BJ (cell line): ENCODE data around the gene HPCA. TPM values are rescaled to one million over a fixed set of nuclear protein-coding genes. Genes with fewer than 3 reads are reported as not detected.

Experiments
- CTCF ChIA-PET: fragments of 350-600 bp; formaldehyde crosslinking; extraction: SDS; loops from one replicate; lab custom pipeline; 2021; ENCODE audit warnings: antibody characterized with exemption, inconsistent platforms; lab: Yijun Ruan, JAX
- POLR2A ChIA-PET: fragments of 300-600 bp; sonication (Branson Sonifier 250); formaldehyde crosslinking; extraction: SDS; loops from one replicate; lab custom pipeline; 2021; ENCODE audit warnings: antibody characterized with exemption; lab: Charles Lee
- DNase-seq: peaks from one replicate; pipeline ENCODE4 v3.0.0-alpha.2; 2011; ENCODE audit warnings: low read depth
- H3K27me3 ChIP-seq: 2 replicates; pipeline ENCODE4 v1.6.0; 2011; ENCODE audit warnings: low read length; ENCODE audit not compliant: control insufficient read depth, insufficient read depth
- H3K36me3 ChIP-seq: 2 replicates; pipeline ENCODE4 v1.5.1; 2011; ENCODE audit warnings: low read length; ENCODE audit not compliant: control insufficient read depth, insufficient read depth
- H3K4me3 ChIP-seq: 2 replicates; pipeline ENCODE4 v1.5.1; 2011; ENCODE audit warnings: low read depth, mild to moderate bottlenecking, control low read depth, low read length
- polyA plus RNA-seq: library from polyadenylated mRNA; depleted of rRNA; stranded (reverse); fragments of >200 nt; gene quantifications from 2 replicates; pipeline ENCODE4 v1.2.3, GENCODE V29; 2011
- TF ChIP-seq, protein P1 (sequence below): IDR thresholded peaks from 2 replicates; pipeline ENCODE4 v1.5.1; 2011; ENCODE audit warnings: low read depth, mild to moderate bottlenecking, control low read depth, inconsistent platforms, low read length, moderate library complexity; ENCODE audit not compliant: insufficient read depth

HPCA gene
- polyA plus RNA-seq, 1 experiment, result not detected

DNA sequence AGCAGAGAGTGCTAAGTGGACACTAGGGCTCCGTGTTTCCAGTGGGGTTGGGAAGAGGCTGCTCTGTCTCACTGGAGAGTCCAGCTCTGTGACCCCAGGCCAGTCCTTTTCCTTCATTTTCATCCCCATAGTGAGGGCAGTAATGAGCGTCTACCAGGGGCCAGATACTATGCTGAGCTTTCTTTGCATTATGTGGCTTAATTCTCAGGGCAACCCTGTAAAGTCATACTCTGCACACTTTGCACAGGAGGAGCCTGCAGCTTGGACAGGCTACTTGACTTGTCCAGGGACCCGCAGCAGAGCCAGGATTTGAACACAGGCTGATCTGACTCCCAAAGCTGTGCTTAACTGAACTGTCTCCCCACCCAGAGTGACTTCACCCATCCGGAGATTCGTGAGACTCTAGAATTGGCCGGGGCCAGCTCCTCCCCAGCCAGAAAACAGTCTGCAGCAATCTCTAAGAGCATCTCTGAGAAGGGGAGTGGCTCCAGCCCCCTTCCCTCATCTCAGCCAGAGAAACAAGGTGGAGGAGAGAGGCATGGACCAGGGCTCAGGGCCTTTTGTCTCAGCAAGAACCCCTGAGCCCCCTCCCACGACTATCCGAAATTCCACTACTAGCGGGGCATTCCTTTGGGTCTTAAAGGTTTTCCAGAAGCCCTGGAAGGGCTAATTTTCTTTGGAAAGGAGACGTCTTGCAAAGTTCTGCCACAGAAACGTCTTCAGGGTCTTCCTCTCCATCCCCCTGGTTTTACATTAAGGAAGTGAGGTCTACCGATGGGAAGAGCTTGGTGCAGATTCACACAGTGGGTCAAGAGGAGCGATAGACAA lies 14.7 kb upstream of the HPCA start:
- ChIA-PET CTCF (interaction anchor here (0.6 to 6.7 kb wide), 22 partner anchors 10 to 471 kb away, joined by 3 to 53 read pairs (median 5); partner anchors contain the start of genes HPCA and YARS1), POLR2A (no interaction called here)
- Histone ChIP-seq H3K36me3 (no peaks in the 10 kb centered on the region; the same call in 1 of the 2 replicates), H3K27me3 (peaks cover 7% of the 10 kb centered on the region), H3K4me3 (no peak overlapping the region; the same call in 1 of the 2 replicates)
- TF ChIP-seq, protein P1, sequence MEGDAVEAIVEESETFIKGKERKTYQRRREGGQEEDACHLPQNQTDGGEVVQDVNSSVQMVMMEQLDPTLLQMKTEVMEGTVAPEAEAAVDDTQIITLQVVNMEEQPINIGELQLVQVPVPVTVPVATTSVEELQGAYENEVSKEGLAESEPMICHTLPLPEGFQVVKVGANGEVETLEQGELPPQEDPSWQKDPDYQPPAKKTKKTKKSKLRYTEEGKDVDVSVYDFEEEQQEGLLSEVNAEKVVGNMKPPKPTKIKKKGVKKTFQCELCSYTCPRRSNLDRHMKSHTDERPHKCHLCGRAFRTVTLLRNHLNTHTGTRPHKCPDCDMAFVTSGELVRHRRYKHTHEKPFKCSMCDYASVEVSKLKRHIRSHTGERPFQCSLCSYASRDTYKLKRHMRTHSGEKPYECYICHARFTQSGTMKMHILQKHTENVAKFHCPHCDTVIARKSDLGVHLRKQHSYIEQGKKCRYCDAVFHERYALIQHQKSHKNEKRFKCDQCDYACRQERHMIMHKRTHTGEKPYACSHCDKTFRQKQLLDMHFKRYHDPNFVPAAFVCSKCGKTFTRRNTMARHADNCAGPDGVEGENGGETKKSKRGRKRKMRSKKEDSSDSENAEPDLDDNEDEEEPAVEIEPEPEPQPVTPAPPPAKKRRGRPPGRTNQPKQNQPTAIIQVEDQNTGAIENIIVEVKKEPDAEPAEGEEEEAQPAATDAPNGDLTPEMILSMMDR, result no peak
- no peak for DNase-seq

DNA sequence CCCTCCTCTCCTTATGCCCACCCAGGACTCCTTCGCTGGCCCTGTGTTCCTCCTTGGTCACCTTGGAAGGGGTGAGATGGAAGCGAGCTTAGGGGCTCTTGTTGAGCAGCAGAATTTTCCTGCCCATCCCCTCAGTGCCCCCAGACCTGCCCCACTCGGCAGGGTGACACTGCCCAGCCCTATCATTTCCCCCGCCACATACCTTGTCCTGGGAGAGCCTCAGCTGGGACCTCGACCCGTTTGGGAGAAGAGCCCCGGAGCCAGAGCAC lies 14.2 kb upstream of the HPCA start:
- Histone ChIP-seq H3K4me3 (no peak overlapping the region), H3K36me3 (no peaks in the 10 kb centered on the region; the same call in 1 of the 2 replicates), H3K27me3 (peaks cover 7% of the 10 kb centered on the region)
- no peak for DNase-seq
- ChIA-PET POLR2A (no interaction called here), CTCF (interaction anchor here (0.6 to 6.7 kb wide), 22 partner anchors 9 to 471 kb away, joined by 3 to 53 read pairs (median 5); partner anchors contain the start of genes HPCA and YARS1)
- TF ChIP-seq, protein P1, result no peak

DNA sequence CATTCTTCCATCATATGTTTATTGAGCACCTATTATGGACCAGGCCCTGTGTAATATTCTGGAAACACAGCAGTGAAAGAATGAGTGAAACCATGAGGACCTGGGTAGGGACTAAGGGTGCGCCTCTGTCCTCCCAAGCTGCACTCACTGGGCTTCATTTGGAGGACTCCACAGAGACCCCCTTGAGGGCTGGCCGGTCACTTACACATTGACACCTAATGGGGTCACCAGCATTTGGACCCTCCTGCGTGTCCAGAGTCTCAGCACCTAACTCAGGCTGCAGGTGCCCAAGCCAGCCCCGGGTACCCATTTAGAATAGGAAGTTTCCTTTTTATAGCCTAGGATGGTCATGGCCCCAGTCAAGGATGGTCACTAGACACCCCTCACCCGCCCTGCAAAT lies 12.8 kb upstream of the HPCA start:
- Histone ChIP-seq H3K4me3 (no peak overlapping the region), H3K27me3 (peaks cover 7% of the 10 kb centered on the region), H3K36me3 (no peaks in the 10 kb centered on the region)
- DNase-seq, result no peak
- CTCF ChIA-PET, result interaction anchor here (0.6 to 6.7 kb wide), 21 partner anchors 8 to 473 kb away, joined by 3 to 53 read pairs (median 5); partner anchors contain the start of gene HPCA
- TF ChIP-seq, protein P1, result no peak
- POLR2A ChIA-PET, result no interaction called here

DNA sequence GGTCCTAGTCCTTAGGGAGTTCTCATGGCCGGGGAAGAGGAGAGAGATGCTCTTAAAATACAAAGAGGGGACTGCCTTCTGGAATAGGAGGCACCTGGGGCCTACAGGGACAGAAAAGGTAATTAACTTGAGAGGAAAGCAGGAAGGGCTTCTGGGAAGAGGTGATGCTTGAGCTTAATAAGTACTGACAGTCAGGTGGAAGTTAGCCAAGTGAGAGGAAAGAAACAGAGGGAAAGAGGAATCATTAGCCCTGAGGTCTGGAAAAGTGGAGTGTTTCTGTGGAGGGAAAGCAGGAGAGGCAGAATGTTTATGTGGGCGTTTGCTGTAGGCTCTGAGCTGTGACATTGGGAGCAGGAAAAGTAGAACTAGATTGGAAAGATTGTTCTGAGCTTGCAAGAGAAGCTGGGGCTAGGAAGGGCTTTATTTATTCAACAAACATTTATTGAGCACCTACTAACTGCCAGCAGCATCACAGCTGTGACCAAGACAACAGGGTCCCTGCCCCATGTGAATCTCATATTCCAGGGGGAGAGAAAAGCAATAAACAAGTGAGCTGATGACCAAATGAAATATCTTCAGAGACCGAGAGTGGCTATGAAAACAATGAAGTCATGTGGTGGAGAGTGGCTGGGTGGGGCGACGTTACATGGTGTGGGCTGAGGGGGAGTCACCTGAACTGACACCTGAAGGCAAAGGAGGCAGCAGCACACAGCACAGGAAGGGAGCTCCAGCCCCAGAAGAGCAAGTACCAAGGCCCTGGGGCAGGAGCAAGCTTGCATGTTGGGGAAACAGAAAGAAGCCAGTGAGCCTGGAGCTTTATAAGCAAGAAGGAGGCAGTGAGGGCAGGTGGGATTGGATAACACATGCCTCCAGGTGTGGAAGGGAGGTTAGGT lies 11.2 kb upstream of the HPCA start:
- TF ChIP-seq, protein P1, result no peak
- POLR2A ChIA-PET, result no interaction called here
- Histone ChIP-seq H3K27me3 (peaks cover 6% of the 10 kb centered on the region), H3K36me3 (no peaks in the 10 kb centered on the region), H3K4me3 (no peak overlapping the region)
- CTCF ChIA-PET, result interaction anchor here (1.7 to 6.7 kb wide), 10 partner anchors 8 to 427 kb away, joined by 5 to 55 read pairs (median 12); partner anchors contain the start of gene HPCA
- DNase-seq, result no peak
